DMS 273 treated with DMSO at 0.1 percent for 48 hours (cell line): ENCODE data around the gene SENP2.
"Not testable (repeated sequence)": the region's sequence is repeated elsewhere in the genome, so short reads cannot be mapped to it uniquely, and the experiment has no call there.

ENCODE experiments used
- DNase-seq: peaks from one replicate; lab custom pipeline; 2025; lab: John Stamatoyannopoulos, UW

Gene SENP2

DNA sequence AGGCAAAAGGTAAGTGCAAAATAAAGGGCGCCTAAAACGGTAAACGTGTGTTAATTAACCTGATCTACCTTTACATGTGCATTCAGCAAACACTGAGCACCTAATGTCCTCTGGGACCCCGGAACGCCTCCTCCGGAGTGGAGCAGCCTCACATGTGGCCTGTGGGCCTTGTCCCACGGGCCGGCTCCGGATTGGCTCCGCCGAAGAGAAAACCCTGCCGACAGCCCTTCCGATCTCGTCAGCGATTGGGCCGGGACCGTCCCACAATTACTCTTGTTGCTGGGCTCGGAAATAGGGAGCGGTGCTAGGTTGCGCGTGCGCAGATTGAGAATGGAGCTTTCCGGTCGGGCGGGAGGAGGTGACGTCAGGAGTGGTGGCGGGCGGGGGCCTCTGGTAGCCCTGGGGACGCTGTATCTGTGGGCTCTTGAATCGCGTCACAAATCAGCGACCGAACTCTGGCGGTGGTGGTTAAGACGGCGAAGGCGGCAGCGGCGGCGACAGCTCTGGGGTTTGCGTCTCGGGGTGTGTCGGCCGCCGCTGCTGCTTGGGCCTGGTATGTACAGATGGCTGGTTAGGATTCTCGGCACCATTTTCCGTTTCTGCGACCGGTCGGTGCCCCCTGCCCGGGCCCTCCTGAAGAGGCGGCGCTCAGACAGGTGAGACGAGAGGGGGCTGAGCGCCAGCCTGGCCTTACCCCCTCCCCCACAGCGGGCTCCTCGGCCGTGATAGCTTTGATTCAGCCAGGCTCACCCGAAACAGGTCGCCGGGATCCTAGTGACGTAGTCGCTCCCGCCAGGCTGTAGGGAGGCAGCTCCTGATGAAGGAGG, at the start of gene SENP2:
SENP2 (plus strand) TSS at position 437 of the 827 bp plus-strand sequence; CDS start at position 556, 119 bp downstream.
- DNase-seq = peak; percentile 99

DNA sequence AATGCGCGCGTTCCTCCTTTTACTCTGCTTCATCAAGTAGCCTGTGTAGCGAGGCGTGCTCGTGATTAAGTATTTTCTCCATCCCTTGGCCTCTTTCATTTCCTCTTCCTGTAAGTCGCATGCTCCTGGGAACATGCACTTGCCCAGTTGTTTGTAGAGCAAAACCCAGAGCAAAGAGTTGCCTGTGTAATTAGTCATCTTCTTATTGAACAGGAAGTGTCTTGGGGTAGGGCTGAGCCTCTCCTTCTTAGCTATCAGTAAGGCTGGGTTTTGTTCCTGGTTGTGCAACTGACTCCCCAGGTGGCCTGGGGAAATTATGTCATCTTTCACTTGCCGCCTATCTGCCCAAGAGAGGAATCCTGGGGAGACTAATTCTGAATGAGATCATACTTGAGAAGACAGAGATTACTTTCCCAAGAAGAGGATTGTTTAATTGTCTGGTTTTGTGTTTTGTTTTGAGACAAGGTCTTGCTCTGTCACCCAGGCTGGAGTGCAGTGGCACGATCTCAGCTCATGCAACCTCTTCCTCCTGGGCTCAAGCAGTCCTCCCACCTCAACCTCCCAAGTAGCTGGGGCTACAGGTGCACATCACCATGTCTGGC, 48.6 kb upstream of the SENP2 start:
- no peak for DNase-seq

DNA sequence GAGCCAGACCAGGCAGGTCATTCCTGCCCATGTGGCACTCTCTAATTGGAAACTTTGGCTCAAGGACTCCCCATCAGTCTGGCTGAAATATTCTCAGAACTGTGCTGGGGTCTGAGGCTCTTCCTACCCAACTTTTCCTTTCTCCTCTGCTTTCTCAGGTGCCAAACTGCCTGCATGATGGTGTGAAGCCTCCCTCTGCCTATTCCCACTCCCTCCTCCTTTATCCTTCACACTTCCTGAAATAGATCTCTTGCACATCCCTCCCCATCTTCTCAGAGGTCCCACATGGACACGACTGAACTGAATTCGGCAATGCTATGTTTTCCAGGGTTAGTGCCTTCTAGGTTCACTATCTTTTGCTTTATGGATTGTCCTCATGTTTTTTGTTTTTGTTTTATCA, 46.2 kb upstream of the SENP2 start:
- DNase-seq = no peak

DNA sequence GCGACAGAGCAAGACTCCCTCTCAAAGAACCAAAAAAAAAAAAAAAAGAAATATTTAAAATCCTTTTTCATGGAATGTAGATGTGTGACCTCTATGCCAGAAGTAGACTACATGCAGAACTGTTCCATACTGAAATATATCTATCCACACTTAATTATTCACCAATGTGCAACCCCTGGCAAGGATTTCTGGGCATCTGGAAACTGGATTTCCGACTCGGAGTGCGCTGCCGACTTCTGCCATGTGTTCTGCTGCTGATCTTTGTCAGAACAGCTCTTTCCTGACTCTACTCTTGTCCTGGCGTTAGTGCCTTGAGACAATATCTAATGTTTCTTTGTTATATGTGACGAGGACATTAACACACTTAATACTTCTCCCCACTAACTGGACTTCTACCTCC, 45.4 kb upstream of the SENP2 start:
- DNase-seq = no peak

DNA sequence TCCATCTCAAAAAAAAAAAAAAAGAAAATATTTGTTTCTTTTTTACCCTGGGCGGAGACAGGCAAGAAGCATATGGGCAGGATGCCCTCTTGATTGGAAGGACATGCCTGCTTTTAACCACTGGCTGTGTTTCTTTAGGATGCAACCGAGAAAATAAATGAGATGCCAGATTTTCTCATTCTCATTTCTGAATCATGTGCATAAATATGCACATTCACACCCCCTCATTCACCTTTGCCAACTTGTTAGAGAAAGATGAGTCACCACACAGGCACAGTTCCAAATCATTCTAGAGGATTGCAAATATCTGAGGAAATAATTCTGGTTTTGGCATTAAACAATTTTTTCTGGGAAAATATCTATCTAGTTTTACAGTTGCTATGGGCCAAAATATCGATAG, 37.0 kb upstream of the SENP2 start:
- peak; percentile 39 for DNase-seq

DNA sequence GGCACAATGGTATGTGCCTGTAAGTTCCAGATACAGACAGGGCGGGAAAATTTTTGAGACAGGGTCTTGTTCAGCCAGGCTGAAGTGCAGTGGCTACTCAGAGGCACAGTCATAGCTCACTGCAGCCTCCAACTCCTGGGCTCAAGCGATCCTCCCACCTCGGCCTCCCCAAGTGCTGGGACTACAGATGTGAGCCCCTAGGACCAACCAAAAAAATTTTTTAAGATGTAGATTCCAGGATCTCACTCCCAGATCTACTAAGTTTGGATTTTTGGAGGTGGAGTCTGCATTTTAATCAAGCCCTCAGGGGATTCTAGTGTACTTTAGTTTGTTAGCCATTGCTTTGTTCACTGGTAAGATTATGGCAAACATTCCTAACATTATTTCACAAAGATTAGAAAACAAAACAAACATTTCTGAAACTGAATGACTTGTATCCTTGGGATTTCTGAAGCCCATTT, 36.4 kb upstream of the SENP2 start:
- DNase-seq = no peak

DNA sequence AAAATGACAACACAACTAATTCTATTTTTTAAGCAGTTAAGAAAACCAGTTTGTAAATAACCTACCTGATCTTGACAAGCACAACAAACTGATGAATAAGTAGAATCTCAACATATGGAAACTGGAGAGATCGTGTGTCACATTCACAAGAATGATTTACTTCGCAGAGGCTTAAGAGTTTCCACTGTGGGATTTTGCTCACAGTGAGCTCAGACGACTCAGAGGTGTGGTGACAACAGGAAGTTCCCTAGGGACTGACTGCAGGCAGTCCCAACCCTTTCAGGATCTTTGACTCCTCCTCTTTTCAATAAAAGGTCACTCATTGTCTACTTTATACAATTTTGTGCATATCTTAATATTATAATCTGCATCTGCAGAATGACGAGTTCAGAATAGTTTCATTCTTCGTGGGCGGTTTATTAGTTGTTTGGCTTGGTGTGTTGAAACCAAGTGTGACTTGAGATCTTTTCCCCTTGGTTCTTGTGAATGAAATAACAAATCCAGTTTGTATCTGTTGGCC, 33.7 kb upstream of the SENP2 start, which contains the start of gene LIPH:
LIPH (minus strand) TSS at position 231 of the 520 bp plus-strand sequence; CDS start at position 114, 117 bp downstream.
- DNase-seq = no peak

DNA sequence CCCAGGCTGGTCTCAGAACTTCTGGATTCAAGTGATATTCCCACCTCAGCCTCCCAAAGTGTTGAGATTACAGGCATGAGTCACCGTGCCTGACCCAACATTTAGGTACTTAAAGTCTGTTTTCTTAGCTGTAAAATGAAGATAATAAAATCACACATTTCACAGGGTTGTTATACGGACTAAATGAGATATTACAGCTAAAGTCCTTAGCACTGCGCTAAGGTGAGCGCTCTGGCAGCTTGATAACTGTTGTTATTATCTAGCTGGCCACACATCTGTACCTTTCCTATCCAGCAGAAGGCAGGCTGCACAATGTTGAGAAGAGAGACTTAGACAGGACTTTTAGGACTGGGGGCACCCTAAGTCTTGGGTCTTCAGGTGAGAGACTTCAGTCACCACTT, 31.0 kb upstream of the SENP2 start:
- no peak for DNase-seq

DNA sequence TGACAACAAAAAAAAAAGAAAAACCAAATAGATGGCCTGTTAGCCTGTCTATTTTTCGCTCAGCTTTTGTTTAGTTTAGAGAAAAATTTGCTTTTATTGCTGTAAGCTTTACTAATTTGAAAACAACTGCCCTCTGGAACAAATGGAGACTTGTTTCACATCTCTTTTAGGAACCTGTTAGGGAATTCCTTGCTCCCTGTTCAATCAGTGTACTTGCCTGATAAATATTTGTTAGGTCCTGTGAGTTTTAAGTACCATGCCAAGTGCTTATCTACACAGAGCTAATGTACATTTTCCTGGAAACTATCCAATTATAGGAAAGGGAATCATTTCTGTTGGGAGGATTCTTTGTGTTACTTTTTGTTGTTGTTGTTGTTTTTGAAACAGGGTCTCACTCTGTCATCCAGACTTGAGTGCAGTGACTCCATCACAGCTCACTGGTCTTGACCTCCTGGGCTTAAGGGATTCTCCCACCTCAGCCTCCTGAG, 30.2 kb upstream of the SENP2 start:
- no peak for DNase-seq

DNA sequence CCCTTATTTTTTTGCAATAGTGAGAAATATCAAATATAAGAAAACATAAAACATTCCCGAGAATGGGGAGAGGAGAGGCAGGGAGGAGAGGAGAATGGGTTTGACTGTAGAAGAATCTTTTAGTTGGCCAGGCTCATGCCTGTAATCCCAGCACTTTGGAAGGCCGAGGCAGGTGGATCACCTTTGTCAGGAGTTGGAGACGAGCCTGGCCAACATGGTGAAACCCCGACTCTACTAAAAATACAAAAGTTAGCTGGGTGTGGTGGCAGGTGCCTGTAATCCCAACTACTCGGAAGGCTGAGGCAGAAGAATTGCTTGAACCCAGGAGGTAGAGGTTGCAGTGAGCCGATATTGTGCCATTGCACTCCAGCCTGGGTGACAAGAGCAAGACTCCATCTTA, 29.5 kb upstream of the SENP2 start:
- DNase-seq = not testable (repeated sequence)

DNA sequence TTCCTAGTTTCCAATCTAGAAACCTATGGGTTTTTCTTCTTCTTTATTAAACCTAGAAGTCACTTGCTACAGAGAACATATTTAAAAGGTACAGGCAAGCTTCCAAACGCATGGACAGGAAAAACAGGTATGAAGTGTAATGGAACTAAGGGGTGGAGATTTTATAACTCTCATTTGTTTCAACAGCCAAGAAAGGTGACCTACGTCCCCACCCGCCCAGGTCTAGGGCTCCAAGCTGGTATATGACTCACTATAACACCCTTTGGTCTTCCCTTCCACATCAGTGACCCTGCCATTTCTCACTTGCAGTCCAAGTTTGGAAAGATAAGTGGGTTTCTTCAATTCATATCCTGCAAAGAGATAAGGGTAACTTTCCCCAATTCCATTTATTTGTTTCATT, 27.7 kb upstream of the SENP2 start:
- no peak for DNase-seq

DNA sequence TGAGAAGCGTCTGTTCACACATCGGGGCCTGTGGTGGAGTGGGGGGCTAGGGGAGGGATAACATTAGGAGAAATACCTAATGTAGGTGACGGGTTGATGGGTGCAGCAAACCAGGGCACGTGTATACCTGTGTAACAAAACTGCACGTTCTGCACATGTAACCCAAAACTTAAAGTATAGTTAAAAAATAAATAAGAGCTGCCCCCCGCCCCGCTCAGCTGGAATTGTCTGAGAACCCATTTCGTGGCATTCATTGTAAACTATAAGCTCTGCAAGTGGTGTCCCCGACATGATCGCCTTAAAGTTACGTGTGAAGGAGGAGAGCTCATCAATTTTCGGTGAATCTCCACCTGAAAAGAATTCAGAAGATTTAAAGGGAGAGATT, 26.4 kb upstream of the SENP2 start:
- no peak for DNase-seq

DNA sequence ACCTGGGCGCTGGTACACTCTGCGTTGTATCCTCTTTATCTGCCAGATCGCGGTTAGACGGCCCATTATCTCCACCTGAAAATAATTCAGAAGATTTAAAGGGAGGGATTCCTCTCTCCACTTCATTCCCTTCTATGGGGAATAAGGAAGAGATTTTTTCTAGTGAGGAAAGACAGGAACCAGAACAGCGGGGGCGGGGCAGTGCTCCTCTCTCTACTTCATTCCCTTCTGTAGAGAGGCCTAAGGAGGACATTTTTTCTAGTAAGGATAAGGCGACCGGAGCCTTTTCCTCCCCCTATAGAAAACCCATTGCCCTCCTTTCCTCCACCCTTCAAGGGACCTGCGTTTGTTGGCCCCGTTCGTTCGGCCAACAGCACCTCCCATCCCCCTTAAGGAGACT, 25.4 kb upstream of the SENP2 start:
- DNase-seq = no peak

DNA sequence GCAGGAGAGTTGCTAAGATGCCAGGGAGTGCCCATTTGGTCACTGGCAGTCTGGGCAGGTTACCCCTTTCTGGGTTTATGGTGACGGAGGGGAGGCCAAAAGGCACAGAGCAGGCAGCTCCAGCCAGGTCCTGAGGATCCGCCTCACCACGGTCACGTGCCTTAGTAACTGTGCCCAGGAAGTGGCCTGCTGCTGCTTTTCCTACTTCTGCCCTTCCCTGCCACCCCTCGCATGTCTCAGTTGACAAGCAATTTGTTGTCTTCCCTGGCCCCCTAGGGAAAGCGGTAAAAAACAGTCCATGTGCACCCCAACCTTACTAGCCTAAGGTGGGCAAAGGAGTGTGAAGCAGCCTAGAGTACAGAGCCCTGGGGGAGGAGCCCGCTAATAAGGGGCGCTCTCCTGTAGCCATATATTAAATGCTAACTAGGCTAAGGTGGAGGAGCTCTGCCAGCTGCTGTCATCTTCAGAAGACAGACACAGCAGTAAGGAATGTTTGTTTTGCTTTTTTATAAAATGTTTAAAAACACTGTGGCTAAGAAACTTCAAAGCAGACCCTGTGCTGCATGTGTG, 24.6 kb upstream of the SENP2 start:
- no peak for DNase-seq

DNA sequence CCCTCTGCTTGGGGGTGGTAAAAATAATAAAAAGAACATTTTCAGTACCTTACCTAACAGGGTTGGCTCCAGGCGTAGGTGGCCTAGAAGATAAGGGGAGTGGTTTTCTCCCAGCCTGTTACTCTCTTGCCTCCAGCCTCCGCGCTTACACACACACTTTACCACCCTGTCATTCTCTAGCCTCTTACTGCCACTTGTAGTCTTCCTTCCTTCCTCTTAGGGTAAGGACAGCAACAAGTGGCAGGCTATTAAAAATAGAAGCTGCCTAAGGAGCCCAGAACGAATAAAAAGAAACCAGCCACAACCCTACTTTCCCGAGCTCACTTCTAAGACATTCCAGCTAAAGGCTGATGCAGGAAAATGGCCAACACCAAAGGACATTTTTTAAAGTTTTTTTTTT, 24.1 kb upstream of the SENP2 start:
- no peak for DNase-seq

DNA sequence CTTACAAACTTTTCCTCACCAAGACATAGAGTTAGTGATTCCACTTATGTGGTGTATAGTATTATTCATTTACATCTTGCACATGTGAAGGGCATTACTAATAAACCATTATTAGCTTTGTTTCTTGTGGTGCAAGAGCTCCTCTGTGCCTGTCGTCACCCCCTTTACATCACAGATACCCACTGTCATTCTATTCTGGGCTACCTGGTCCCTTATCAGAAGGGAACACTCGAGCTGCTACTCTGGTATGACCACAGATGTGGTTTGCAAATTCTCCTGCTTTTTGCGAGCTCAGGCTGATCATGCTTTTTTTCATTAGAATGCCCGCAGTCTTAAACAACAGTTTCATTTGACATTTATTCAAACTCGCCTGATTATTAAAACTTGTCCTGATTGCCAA, 13.9 kb upstream of the SENP2 start:
- no peak for DNase-seq

DNA sequence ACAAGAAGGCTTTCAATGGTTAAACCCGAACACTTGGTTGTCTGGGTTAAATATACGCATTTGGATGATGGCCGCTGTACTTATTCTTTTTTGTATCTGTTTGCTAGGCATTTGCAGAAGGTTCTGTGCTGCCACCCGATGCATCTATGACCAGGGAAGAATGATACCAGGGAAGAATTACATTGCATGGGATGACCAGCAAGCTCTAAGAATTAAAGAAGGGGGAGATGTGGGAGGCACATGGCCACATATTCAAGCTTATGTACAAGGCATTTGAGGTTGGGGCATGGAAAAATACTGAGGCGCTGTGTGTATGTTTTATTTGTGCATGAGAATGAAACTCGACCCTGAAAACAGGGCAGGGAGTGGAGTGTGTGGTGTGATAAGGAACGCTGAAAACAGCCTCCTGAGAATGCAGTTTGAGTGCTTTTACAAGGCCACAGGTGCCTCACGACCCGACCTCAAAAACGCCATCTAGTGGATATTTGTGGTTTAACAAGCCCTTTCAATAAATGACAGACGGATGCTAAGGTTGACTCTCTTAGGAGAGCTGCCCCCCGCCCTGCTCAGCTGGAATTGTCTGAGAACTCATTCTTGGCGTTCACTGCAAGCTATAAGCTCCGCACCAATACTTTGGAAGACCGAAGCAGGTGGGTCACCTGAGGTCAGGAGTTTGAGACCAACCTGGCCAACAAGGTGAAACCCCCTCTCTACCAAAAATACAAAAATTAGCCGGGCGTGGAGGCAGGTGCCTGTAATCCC, 10.8 kb upstream of the SENP2 start:
- peak; percentile 48 for DNase-seq

DNA sequence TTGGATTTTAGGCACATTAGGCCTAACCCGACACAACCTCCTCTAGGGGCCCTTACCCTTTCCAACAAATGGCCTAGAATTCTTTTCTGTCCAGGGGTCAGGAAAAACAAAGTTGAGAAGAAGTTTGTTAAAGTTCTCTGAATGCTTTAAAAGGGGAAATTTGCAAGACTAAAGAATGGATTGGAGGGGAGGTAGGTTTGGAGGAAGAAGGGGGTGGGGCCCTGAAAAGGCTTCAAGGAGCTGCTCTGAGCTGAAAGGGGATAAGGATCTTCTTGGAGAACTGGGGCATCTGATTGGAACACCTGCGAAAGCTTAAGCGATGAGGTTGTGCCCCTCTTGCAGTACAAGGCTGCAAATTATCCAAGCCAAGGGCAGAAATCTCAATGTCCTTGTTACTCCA, 3.9 kb upstream of the SENP2 start:
- no peak for DNase-seq

DNA sequence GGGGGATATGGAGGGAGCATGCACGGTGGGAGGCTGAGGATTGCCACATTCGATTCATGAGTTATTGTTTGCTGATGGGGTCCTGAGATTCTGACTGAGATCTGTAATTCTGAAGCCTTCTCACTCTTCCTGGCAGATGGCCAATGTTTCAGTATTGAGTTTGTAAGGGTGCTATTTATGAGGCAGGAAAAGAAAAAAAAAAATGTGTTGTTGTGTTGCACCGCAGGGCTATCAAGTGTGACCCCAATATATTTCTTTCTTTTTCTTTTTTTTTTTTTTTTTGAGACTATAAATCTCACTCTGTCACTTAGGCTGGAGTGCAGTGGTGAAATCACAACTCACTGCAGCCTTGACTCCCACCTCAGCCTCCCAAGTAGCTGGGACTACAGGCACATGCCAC, 3.2 kb upstream of the SENP2 start:
- DNase-seq = no peak

DNA sequence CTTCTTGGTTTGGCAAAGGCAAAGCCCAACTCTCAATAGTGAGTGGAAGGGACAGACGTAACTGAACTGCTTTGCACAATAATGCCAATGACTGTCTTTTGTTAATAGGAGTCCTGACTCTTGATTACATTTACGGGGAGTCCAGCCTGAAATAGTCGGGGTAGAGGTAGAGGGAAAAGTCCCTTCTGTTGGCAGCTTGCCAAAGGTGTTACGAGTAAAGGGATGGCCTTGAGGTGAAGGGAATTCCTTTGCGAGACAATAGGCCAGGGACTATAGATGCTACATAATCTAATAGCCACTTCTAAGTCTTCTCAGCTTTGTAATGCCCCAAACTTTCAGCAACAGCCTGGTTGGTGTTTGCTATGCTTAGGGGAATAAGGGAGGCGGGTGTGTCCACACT, 2.2 kb upstream of the SENP2 start:
- no peak for DNase-seq

DNA sequence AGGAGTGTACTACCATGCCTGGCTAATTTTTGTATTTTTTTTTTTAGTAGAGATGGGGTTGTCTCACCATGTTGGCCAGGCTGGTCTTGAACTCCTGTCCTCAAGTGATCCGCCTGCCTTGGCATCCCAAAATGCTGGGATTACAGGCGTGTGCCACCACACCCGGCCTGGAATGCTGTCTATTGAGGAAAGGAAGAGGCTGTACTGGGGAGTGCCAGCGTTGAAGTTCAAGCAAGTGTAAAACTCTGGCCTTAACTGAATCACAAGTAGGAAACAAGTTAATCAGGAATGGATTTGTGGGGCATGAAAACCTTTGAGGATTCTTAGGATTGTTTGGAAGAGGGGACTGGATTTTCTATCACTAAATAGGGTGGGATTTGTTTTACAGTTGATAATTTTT, 1.4 kb upstream of the SENP2 start:
- DNase-seq = no peak

DNA sequence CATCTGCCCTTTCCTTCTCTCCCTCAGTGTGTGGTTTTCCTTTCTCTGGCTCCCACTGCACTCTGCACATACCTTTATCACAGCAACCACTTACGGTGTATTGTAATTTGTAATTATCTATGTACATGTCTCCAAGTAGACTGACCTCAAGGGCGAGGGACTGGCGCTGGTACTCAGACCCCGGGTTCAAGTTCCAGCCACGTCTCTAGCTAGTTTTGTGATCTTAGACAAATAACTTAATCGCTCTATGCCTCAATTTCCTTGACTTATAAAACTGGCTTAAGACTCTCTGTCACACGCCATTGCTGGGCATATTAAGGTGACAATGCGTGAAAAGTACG, 607 bp upstream of the SENP2 start:
- DNase-seq = no peak
